Parathyroid adenoma (tissue), 2 donors: Measurements from ENCODE around the gene PTPRT.

Experiments
- H2AFZ ChIP-seq: fragments of 300-600 bp; sonication (generic); one replicate; pipeline ENCODE4 v1.7.0; 2017; ENCODE audit warnings: antibody characterized with exemption, mild to moderate bottlenecking
- H3K27ac ChIP-seq: fragments of 300-600 bp; sonication (generic); one replicate; pipeline ENCODE4 v1.7.0; 2017
- H3K27me3 ChIP-seq: fragments of 300-600 bp; sonication (generic); one replicate; pipeline ENCODE4 v1.7.0; 2017; ENCODE audit warnings: low read length; ENCODE audit not compliant: control insufficient read depth, insufficient read depth
- H3K36me3 ChIP-seq: fragments of 300-600 bp; sonication (generic); one replicate; pipeline ENCODE4 v1.7.0; 2017; ENCODE audit warnings: low read length; ENCODE audit not compliant: control insufficient read depth, insufficient read depth
- H3K4me1 ChIP-seq: fragments of 300-600 bp; sonication (generic); one replicate; pipeline ENCODE4 v1.7.0; 2017; ENCODE audit warnings: control low read depth
- H3K4me2 ChIP-seq: fragments of 300-600 bp; sonication (generic); one replicate; pipeline ENCODE4 v1.7.0; 2017; ENCODE audit warnings: low read length
- H3K4me3 ChIP-seq: fragments of 300-600 bp; sonication (generic); one replicate; pipeline ENCODE4 v1.7.0; 2017; ENCODE audit warnings: low read depth, low read length
- H3K79me2 ChIP-seq: fragments of 300-600 bp; sonication (generic); one replicate; pipeline ENCODE4 v1.7.0; 2017; ENCODE audit warnings: control low read depth
- H3K9ac ChIP-seq: fragments of 300-600 bp; sonication (generic); one replicate; pipeline ENCODE4 v1.7.0; 2017; ENCODE audit warnings: mild to moderate bottlenecking
- H3K9me3 ChIP-seq: fragments of 300-600 bp; sonication (generic); one replicate; pipeline ENCODE4 v1.7.0; 2017; ENCODE audit warnings: low read length; ENCODE audit not compliant: control insufficient read depth
- CTCF ChIP-seq: fragments of 300-600 bp; sonication (generic); IDR thresholded peaks from one replicate; pipeline ENCODE4 v1.7.0; 2017; ENCODE audit warnings: antibody characterized with exemption, mild to moderate bottlenecking
- donor health status: primary hyperparathyroidism.

PTPRT gene

GRCh38 chr20:42532831-42533230, 656.9 kb downstream of the PTPRT start:
- Histone ChIP-seq H3K27me3 (no peaks in the 10 kb centered on the region), H3K36me3 (no peaks in the 10 kb centered on the region), H2AFZ (no peak overlapping the region), H3K4me2 (no peak overlapping the region), H3K4me1 (peaks cover 5% of the 10 kb centered on the region), H3K79me2 (no peaks in the 10 kb centered on the region), H3K9me3 (no peaks in the 10 kb centered on the region), H3K9ac (no peak overlapping the region), H3K4me3 (no peak overlapping the region), H3K27ac (no peak overlapping the region)
- TF ChIP-seq CTCF, result no peak

GRCh38 chr20:42531508-42531961, 658.2 kb downstream of the PTPRT start:
- Histone ChIP-seq H3K27me3 (no peaks in the 10 kb centered on the region), H3K36me3 (no peaks in the 10 kb centered on the region), H3K79me2 (no peaks in the 10 kb centered on the region), H3K4me3 (no peak overlapping the region), H3K27ac (no peak overlapping the region), H3K9me3 (no peaks in the 10 kb centered on the region), H3K4me2 (no peak overlapping the region), H2AFZ (no peak overlapping the region), H3K9ac (no peak overlapping the region), H3K4me1 (peaks cover 5% of the 10 kb centered on the region)
- no peak for TF ChIP-seq CTCF

- H3K36me3 ChIP-seq, result no peaks in the 10 kb centered on the region
- no peaks in the 10 kb centered on the region for H3K27me3 ChIP-seq
- TF ChIP-seq CTCF, result peak; percentile 76
- no peaks in the 10 kb centered on the region for H3K9me3 ChIP-seq
- no peak overlapping the region for H3K4me3 ChIP-seq
- H3K27ac ChIP-seq, result no peak overlapping the region
- H3K79me2 ChIP-seq, result no peaks in the 10 kb centered on the region
- no peak overlapping the region for H3K4me2 ChIP-seq
- H2AFZ ChIP-seq, result peak overlapping the region; percentile 3
- H3K4me1 ChIP-seq, result peaks cover 5% of the 10 kb centered on the region
- H3K9ac ChIP-seq, result no peak overlapping the region
Measured at GRCh38 chr20:42530855-42531448, 658.8 kb downstream of the PTPRT start.

GRCh38 chr20:42530191-42530590, 659.5 kb downstream of the PTPRT start:
- H3K36me3 ChIP-seq, result no peaks in the 10 kb centered on the region
- H3K4me3 ChIP-seq, result no peak overlapping the region
- no peak overlapping the region for H3K27ac ChIP-seq
- no peak overlapping the region for H3K4me2 ChIP-seq
- no peak overlapping the region for H2AFZ ChIP-seq
- H3K9me3 ChIP-seq, result no peaks in the 10 kb centered on the region
- peaks cover 5% of the 10 kb centered on the region for H3K4me1 ChIP-seq
- H3K27me3 ChIP-seq, result no peaks in the 10 kb centered on the region
- no peak for TF ChIP-seq CTCF
- no peaks in the 10 kb centered on the region for H3K79me2 ChIP-seq
- no peak overlapping the region for H3K9ac ChIP-seq

- Histone ChIP-seq H3K27ac (no peak overlapping the region), H3K4me1 (no peaks in the 10 kb centered on the region), H3K9me3 (no peaks in the 10 kb centered on the region), H2AFZ (no peak overlapping the region), H3K36me3 (no peaks in the 10 kb centered on the region), H3K4me3 (no peak overlapping the region), H3K9ac (no peak overlapping the region), H3K79me2 (no peaks in the 10 kb centered on the region), H3K27me3 (no peaks in the 10 kb centered on the region), H3K4me2 (no peak overlapping the region)
- TF ChIP-seq CTCF, result no peak
Measured at GRCh38 chr20:42524058-42524457, 665.6 kb downstream of the PTPRT start.
